ENCODE data around the gene JAKMIP3. TPM values are rescaled to one million over a fixed set of nuclear protein-coding genes. Genes with fewer than 3 reads are reported as not detected.

The JAKMIP3 gene
- total RNA-seq, 1 experiment from 2014 or later, result 2.8 TPM

DNA sequence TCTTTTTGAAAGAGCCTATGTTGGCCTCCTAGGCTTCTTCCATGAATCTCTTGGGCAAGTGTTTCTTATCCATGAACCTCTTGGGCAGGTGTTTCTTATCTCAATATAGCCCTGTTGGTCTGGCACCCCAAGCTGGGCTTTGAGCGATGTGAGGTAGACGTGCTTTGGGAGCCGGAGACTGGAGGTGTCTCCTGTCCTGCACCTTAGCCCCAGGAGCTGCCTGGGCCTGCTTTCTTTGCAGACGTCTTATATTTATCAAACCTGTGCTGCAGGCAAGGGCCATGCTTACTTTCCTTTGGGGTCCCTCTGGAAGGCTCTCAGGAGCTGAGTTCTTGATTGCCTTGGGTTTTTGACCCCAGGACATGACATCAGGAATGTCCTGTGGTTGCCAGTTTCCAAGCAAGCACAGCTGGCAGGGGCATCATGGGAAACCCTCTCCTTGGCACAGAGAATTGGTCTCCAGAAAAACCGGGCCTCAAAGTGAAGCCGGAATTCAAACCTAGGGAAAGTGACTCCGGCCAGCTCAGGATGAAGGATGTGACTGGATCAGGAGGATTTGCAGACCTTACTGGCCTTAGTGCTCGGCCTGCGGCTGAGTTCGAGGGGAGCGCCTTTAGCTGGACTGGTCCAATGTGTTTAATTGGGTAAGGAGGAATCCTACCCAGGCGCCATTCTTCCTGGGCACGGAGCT is 2.8 kb downstream of the JAKMIP3 start:
- no peak overlapping the region for H3K27ac ChIP-seq (ENCODE audit: low read depth, low read length, poor library complexity, severe bottlenecking)
- POLR2A ChIA-PET (ENCODE audit: low non-redundant PET), result no interaction called here
- intact Hi-C loops (cut with micrococcal nuclease; ENCODE audit: unreplicated experiment), result no loop called here

DNA sequence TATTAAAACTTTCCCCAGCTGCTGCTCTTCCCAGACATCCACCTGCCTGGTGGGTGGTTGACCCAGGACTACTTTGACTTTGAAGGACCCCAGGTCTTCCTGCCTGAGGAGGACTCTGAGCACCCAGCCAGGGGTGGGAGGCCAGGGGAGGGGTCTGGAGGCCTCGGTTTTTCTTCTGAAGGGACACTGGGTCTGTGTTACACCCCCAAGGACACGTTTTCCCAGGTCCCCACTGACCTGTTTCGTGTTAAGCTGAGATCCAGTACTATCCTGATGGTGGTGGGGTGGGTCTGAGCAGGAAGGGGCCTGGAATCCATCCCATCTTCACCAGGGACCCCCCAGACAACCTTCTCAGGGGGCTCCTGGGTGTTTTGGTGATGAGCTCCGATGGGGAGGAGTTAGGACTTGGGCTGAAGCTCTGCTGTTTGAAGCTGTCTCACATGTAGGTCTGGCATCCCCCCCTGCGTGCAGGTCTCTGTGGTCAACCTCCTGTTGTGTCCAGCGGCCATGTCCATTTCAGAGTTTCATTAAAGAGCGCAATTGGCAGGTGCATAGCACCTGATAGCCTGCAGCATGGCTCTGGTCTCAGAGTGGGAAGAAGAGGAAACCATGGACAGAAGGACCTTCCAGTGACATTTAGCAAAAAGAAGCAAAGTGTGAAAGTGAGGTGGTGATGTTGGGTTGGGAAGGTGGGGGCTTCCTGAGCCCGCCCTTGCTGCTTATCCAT is 3.5 kb downstream of the JAKMIP3 start:
- H3K27ac ChIP-seq (ENCODE audit: low read depth, low read length, poor library complexity, severe bottlenecking), result no peak overlapping the region
- H3K4me1 ChIP-seq (ENCODE audit: insufficient read depth, low read length, poor library complexity, severe bottlenecking), result peaks cover 9% of the 10 kb centered on the region
- no peaks in the 10 kb centered on the region for H3K27me3 ChIP-seq (replicated peaks; ENCODE audit: insufficient read depth, low read depth, low read length, poor library complexity)
- no TSS peak for BruUV-seq (replicated peaks)
- H3K4me3 ChIP-seq (ENCODE audit: low read depth, low read length, poor library complexity, severe bottlenecking), result no peak overlapping the region
- POLR2A ChIA-PET (ENCODE audit: low non-redundant PET), result no interaction called here
- CTCF ChIA-PET, result no interaction called here
- no peak for DNase-seq (ENCODE audit: low spot score)
- H3K9me3 ChIP-seq (ENCODE audit: low read depth, low read length, poor library complexity, severe bottlenecking), result no peaks in the 10 kb centered on the region
- no peaks in the 10 kb centered on the region for H3K36me3 ChIP-seq (ENCODE audit: insufficient read depth, low read length, poor library complexity, severe bottlenecking)
- intact Hi-C loops (cut with micrococcal nuclease; ENCODE audit: unreplicated experiment), result no loop called here
- TF ChIP-seq EZH2 (IDR thresholded peaks at IDR 0.05; ENCODE audit: borderline replicate concordance, low read depth, low read length, poor library complexity, severe bottlenecking), result no peak
- TF ChIP-seq, protein P1, sequence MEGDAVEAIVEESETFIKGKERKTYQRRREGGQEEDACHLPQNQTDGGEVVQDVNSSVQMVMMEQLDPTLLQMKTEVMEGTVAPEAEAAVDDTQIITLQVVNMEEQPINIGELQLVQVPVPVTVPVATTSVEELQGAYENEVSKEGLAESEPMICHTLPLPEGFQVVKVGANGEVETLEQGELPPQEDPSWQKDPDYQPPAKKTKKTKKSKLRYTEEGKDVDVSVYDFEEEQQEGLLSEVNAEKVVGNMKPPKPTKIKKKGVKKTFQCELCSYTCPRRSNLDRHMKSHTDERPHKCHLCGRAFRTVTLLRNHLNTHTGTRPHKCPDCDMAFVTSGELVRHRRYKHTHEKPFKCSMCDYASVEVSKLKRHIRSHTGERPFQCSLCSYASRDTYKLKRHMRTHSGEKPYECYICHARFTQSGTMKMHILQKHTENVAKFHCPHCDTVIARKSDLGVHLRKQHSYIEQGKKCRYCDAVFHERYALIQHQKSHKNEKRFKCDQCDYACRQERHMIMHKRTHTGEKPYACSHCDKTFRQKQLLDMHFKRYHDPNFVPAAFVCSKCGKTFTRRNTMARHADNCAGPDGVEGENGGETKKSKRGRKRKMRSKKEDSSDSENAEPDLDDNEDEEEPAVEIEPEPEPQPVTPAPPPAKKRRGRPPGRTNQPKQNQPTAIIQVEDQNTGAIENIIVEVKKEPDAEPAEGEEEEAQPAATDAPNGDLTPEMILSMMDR (conservative IDR thresholded peaks at IDR 0.05; ENCODE audit: low read depth, low read length), result no peak

More for the DNA sequence above, 2.8 kb downstream of the JAKMIP3 start:
- Histone ChIP-seq H3K36me3 (ENCODE audit: insufficient read depth, low read length, poor library complexity, severe bottlenecking) (no peaks in the 10 kb centered on the region), H3K9me3 (ENCODE audit: low read depth, low read length, poor library complexity, severe bottlenecking) (no peaks in the 10 kb centered on the region), H3K4me3 (ENCODE audit: low read depth, low read length, poor library complexity, severe bottlenecking) (no peak overlapping the region), H3K27me3 (replicated peaks; ENCODE audit: insufficient read depth, low read depth, low read length, poor library complexity) (no peaks in the 10 kb centered on the region), H3K4me1 (ENCODE audit: insufficient read depth, low read length, poor library complexity, severe bottlenecking) (peaks cover 9% of the 10 kb centered on the region)
- BruUV-seq (replicated peaks), result no TSS peak
- DNase-seq (ENCODE audit: low spot score), result no peak
- CTCF ChIA-PET, result no interaction called here
- TF ChIP-seq, protein P1 (conservative IDR thresholded peaks at IDR 0.05; ENCODE audit: low read depth, low read length), result no peak
- TF ChIP-seq EZH2 (IDR thresholded peaks at IDR 0.05; ENCODE audit: borderline replicate concordance, low read depth, low read length, poor library complexity, severe bottlenecking), result no peak

DNA sequence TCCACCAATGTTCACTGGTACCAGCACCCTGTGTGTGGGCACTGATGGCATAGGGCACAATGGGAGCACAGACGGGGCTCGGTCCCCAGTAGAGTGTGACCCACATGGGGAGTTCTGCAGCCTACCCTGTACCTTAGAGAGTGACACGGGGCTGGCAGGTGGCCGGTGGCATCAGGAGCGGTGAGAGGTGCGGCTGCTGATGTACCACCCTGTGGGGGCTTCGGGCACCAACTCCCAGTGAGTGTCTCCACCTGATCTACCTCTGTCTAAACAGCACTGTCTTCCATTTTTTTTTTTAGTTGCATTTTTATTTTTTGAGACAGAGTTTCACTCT is 4.1 kb downstream of the JAKMIP3 start:
- no TSS peak for BruUV-seq (replicated peaks)
- POLR2A ChIA-PET (ENCODE audit: low non-redundant PET), result no interaction called here
- DNase-seq (ENCODE audit: low spot score), result no peak
- intact Hi-C loops (cut with micrococcal nuclease; ENCODE audit: unreplicated experiment), result no loop called here
- Histone ChIP-seq H3K4me1 (ENCODE audit: insufficient read depth, low read length, poor library complexity, severe bottlenecking) (peaks cover 9% of the 10 kb centered on the region), H3K4me3 (ENCODE audit: low read depth, low read length, poor library complexity, severe bottlenecking) (no peak overlapping the region), H3K27me3 (replicated peaks; ENCODE audit: insufficient read depth, low read depth, low read length, poor library complexity) (no peaks in the 10 kb centered on the region), H3K9me3 (ENCODE audit: low read depth, low read length, poor library complexity, severe bottlenecking) (peaks cover 4% of the 10 kb centered on the region), H3K27ac (ENCODE audit: low read depth, low read length, poor library complexity, severe bottlenecking) (no peak overlapping the region), H3K36me3 (ENCODE audit: insufficient read depth, low read length, poor library complexity, severe bottlenecking) (no peaks in the 10 kb centered on the region)
- CTCF ChIA-PET, result no interaction called here
- TF ChIP-seq EZH2 (IDR thresholded peaks at IDR 0.05; ENCODE audit: borderline replicate concordance, low read depth, low read length, poor library complexity, severe bottlenecking), result no peak
- TF ChIP-seq, protein P1 (conservative IDR thresholded peaks at IDR 0.05; ENCODE audit: low read depth, low read length), result no peak

All from A673 (cell line).